Measurements from ENCODE around the gene GSG1L. TPM values are rescaled to one million over a fixed set of nuclear protein-coding genes. Genes with fewer than 3 reads are reported as not detected.

The GSG1L gene
- total RNA-seq, 2 experiments from 2014 or later = not detected

- POLR2A ChIA-PET = interaction anchor here (0.7 kb wide), 1 partner anchor 30 kb away, joined by 4 read pairs; no protein-coding TSS in a partner anchor
- Mint-ChIP-seq H3K36me3 (ENCODE audit: low read depth) (no peaks in the 10 kb centered on the region), H3K9me3 (ENCODE audit: low read depth) (no peaks in the 10 kb centered on the region), H3K4me1 (no peaks in the 10 kb centered on the region), H3K4me3 (no peak overlapping the region), H3K27ac (no peak overlapping the region), H3K27me3 (no peaks in the 10 kb centered on the region)
- CTCF ChIA-PET = interaction anchor here (0.5 to 0.7 kb wide), 2 partner anchors 80 to 1668 kb away, joined by 3 read pairs; no protein-coding TSS in a partner anchor
- DNase-seq (no peak), ATAC-seq (no peak)
- intact Hi-C loops (cut with DNase I, micrococcal nuclease) = no loop called here
Observed at GRCh38 chr16:27779641-27780164, 283.8 kb downstream of the GSG1L start.

- intact Hi-C loops (cut with DNase I, micrococcal nuclease) = no loop called here
- no peaks in the 10 kb centered on the region for H3K4me1 Mint-ChIP-seq
- ATAC-seq = no peak
- H3K36me3 Mint-ChIP-seq (ENCODE audit: low read depth) = no peaks in the 10 kb centered on the region
- H3K27me3 Mint-ChIP-seq = no peaks in the 10 kb centered on the region
- POLR2A ChIA-PET = no interaction called here
- H3K9me3 Mint-ChIP-seq (ENCODE audit: low read depth) = no peaks in the 10 kb centered on the region
- CTCF ChIA-PET = interaction anchor here (0.5 to 0.7 kb wide), 3 partner anchors 10 to 1667 kb away, joined by 3 read pairs; no protein-coding TSS in a partner anchor
- no peak for DNase-seq
- H3K4me3 Mint-ChIP-seq = no peak overlapping the region
- no peak overlapping the region for H3K27ac Mint-ChIP-seq
Observed at GRCh38 chr16:27778926-27779570, 284.5 kb downstream of the GSG1L start.

GRCh38 chr16:27778171-27778925 is 285.2 kb downstream of the GSG1L start:
- Mint-ChIP-seq H3K4me3 (no peak overlapping the region), H3K27ac (no peak overlapping the region)

GRCh38 chr16:27777527-27777926 is 286.0 kb downstream of the GSG1L start:
- Mint-ChIP-seq H3K4me1 (no peaks in the 10 kb centered on the region), H3K27ac (no peak overlapping the region), H3K4me3 (no peak overlapping the region), H3K27me3 (no peaks in the 10 kb centered on the region), H3K36me3 (ENCODE audit: low read depth) (no peaks in the 10 kb centered on the region), H3K9me3 (ENCODE audit: low read depth) (no peaks in the 10 kb centered on the region)
- ChIA-PET CTCF (interaction anchor here (0.6 kb wide), 3 partner anchors 11 to 1924 kb away, joined by 3 read pairs; no protein-coding TSS in a partner anchor), POLR2A (no interaction called here)
- intact Hi-C loops (cut with DNase I, micrococcal nuclease) = no loop called here
- DNase-seq = no peak
- ATAC-seq = no peak

More at GRCh38 chr16:27778171-27778925, 285.2 kb downstream of the GSG1L start:
- no peaks in the 10 kb centered on the region for H3K36me3 Mint-ChIP-seq (ENCODE audit: low read depth)
- no peaks in the 10 kb centered on the region for H3K9me3 Mint-ChIP-seq (ENCODE audit: low read depth)
- no peak for DNase-seq
- H3K4me1 Mint-ChIP-seq = no peaks in the 10 kb centered on the region
- no peak for ATAC-seq
- ChIA-PET POLR2A (no interaction called here), CTCF (interaction anchor here (0.6 kb wide), 1 partner anchor 11 kb away, joined by 3 read pairs; no protein-coding TSS in a partner anchor)
- intact Hi-C loops (cut with DNase I, micrococcal nuclease) = no loop called here
- H3K27me3 Mint-ChIP-seq = no peaks in the 10 kb centered on the region

GRCh38 chr16:27776556-27777225 is 286.8 kb downstream of the GSG1L start:
- no peak for DNase-seq
- no peaks in the 10 kb centered on the region for H3K9me3 Mint-ChIP-seq (ENCODE audit: low read depth)
- H3K36me3 Mint-ChIP-seq (ENCODE audit: low read depth) = no peaks in the 10 kb centered on the region
- no peak for ATAC-seq
- intact Hi-C loops (cut with DNase I, micrococcal nuclease) = no loop called here
- ChIA-PET POLR2A (no interaction called here), CTCF (no interaction called here)
- H3K4me3 Mint-ChIP-seq = no peak overlapping the region
- H3K27me3 Mint-ChIP-seq = no peaks in the 10 kb centered on the region
- no peaks in the 10 kb centered on the region for H3K4me1 Mint-ChIP-seq
- no peak overlapping the region for H3K27ac Mint-ChIP-seq

- H3K4me1 Mint-ChIP-seq = no peaks in the 10 kb centered on the region
- H3K27me3 Mint-ChIP-seq = no peaks in the 10 kb centered on the region
- no peak for ATAC-seq
- DNase-seq = no peak
- H3K4me3 Mint-ChIP-seq = no peak overlapping the region
- H3K36me3 Mint-ChIP-seq (ENCODE audit: low read depth) = no peaks in the 10 kb centered on the region
- ChIA-PET POLR2A (no interaction called here), CTCF (no interaction called here)
- no peaks in the 10 kb centered on the region for H3K9me3 Mint-ChIP-seq (ENCODE audit: low read depth)
- intact Hi-C loops (cut with DNase I, micrococcal nuclease) = no loop called here
- no peak overlapping the region for H3K27ac Mint-ChIP-seq
Observed at GRCh38 chr16:27775254-27775653, 288.3 kb downstream of the GSG1L start.

- Mint-ChIP-seq H3K9me3 (ENCODE audit: low read depth) (no peaks in the 10 kb centered on the region), H3K36me3 (ENCODE audit: low read depth) (no peaks in the 10 kb centered on the region), H3K4me1 (no peaks in the 10 kb centered on the region), H3K27me3 (no peaks in the 10 kb centered on the region), H3K4me3 (no peak overlapping the region), H3K27ac (no peak overlapping the region)
- ChIA-PET CTCF (no interaction called here), POLR2A (no interaction called here)
- ATAC-seq = no peak
- DNase-seq = no peak
- intact Hi-C loops (cut with DNase I, micrococcal nuclease) = no loop called here
Observed at GRCh38 chr16:27774779-27775178, 288.7 kb downstream of the GSG1L start.

GRCh38 chr16:27773344-27773743 is 290.2 kb downstream of the GSG1L start:
- DNase-seq (no peak), ATAC-seq (no peak)
- Mint-ChIP-seq H3K9me3 (ENCODE audit: low read depth) (no peaks in the 10 kb centered on the region), H3K36me3 (ENCODE audit: low read depth) (no peaks in the 10 kb centered on the region), H3K27me3 (no peaks in the 10 kb centered on the region), H3K27ac (no peak overlapping the region), H3K4me3 (no peak overlapping the region), H3K4me1 (no peaks in the 10 kb centered on the region)
- ChIA-PET CTCF (no interaction called here), POLR2A (no interaction called here)
- intact Hi-C loops (cut with DNase I, micrococcal nuclease) = no loop called here

- no peaks in the 10 kb centered on the region for H3K4me1 Mint-ChIP-seq
- ChIA-PET CTCF (no interaction called here), POLR2A (no interaction called here)
- no peaks in the 10 kb centered on the region for H3K27me3 Mint-ChIP-seq
- ATAC-seq (no peak), DNase-seq (no peak)
- no peaks in the 10 kb centered on the region for H3K36me3 Mint-ChIP-seq (ENCODE audit: low read depth)
- H3K4me3 Mint-ChIP-seq = no peak overlapping the region
- no peak overlapping the region for H3K27ac Mint-ChIP-seq
- H3K9me3 Mint-ChIP-seq (ENCODE audit: low read depth) = no peaks in the 10 kb centered on the region
- intact Hi-C loops (cut with DNase I, micrococcal nuclease) = no loop called here
Observed at GRCh38 chr16:27772093-27772825, 291.3 kb downstream of the GSG1L start.

- ChIA-PET POLR2A (no interaction called here), CTCF (no interaction called here)
- Mint-ChIP-seq H3K27ac (no peak overlapping the region), H3K9me3 (ENCODE audit: low read depth) (no peaks in the 10 kb centered on the region), H3K27me3 (no peaks in the 10 kb centered on the region), H3K4me3 (no peak overlapping the region), H3K4me1 (no peaks in the 10 kb centered on the region), H3K36me3 (ENCODE audit: low read depth) (no peaks in the 10 kb centered on the region)
- intact Hi-C loops (cut with DNase I, micrococcal nuclease) = no loop called here
- DNase-seq (no peak), ATAC-seq (no peak)
Observed at GRCh38 chr16:27771201-27771910, 292.2 kb downstream of the GSG1L start.

Data from activated CD4-positive, alpha-beta T cell treated with anti-CD3 and anti-CD28 coated beads for 36 hours (primary cell).